A673 (cell line): ENCODE data around the gene UXS1.

ENCODE experiments used
- EZH2 ChIP-seq: fragments of 200-600 bp; sonication (generic); IDR thresholded peaks from 2 replicates; pipeline ENCODE4 v1.6.1; 2017; ENCODE audit warnings: borderline replicate concordance, low read depth, mild to moderate bottlenecking, mixed read lengths, antibody characterized with exemption, low read length; ENCODE audit not compliant: poor library complexity, severe bottlenecking
- TF ChIP-seq, protein P1 (sequence below): fragments of 300-800, 200-600 bp; sonication (generic); conservative IDR thresholded peaks from 2 replicates; pipeline ENCODE4 v1.5.1; 2017; ENCODE audit warnings: low read depth, mild to moderate bottlenecking, antibody characterized with exemption, low read length, moderate library complexity, mixed read lengths

- no peak for TF ChIP-seq EZH2
- TF ChIP-seq, protein P1, sequence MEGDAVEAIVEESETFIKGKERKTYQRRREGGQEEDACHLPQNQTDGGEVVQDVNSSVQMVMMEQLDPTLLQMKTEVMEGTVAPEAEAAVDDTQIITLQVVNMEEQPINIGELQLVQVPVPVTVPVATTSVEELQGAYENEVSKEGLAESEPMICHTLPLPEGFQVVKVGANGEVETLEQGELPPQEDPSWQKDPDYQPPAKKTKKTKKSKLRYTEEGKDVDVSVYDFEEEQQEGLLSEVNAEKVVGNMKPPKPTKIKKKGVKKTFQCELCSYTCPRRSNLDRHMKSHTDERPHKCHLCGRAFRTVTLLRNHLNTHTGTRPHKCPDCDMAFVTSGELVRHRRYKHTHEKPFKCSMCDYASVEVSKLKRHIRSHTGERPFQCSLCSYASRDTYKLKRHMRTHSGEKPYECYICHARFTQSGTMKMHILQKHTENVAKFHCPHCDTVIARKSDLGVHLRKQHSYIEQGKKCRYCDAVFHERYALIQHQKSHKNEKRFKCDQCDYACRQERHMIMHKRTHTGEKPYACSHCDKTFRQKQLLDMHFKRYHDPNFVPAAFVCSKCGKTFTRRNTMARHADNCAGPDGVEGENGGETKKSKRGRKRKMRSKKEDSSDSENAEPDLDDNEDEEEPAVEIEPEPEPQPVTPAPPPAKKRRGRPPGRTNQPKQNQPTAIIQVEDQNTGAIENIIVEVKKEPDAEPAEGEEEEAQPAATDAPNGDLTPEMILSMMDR = no peak
These were observed 69.9 kb downstream of the UXS1 start for GRCh38 chr2:106124106-106124756.
